ENCODE measurements around the gene CCDC138. TPM values are rescaled to one million over a fixed set of nuclear protein-coding genes. Genes with fewer than 3 reads are reported as not detected.

Gene CCDC138
- total RNA-seq, 2 donors from 2014 or later, result 29.7 to 30.2 TPM

DNA sequence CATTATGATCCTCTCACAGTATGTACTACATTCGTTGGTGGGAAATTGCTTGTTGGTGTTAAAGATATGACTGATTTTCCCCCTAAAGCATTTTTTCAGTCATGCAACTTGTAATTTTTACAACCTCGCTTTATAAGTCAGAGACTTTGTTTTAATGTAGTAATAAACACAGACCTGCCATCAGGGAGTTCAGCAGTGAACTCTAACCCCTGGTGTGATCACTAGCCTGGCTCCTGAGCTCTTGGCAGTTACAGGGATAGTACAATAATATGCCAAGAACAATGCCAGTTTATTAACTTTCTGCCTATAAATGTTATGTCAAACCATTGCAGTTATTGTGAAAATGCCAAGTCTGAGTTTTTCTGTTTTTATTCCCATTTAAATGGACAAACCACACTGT lies 108.6 kb downstream of the CCDC138 start:
- no peaks in the 10 kb centered on the region for H3K36me3 Mint-ChIP-seq (ENCODE audit: low read depth)
- no peaks in the 10 kb centered on the region for H3K4me1 Mint-ChIP-seq

DNA sequence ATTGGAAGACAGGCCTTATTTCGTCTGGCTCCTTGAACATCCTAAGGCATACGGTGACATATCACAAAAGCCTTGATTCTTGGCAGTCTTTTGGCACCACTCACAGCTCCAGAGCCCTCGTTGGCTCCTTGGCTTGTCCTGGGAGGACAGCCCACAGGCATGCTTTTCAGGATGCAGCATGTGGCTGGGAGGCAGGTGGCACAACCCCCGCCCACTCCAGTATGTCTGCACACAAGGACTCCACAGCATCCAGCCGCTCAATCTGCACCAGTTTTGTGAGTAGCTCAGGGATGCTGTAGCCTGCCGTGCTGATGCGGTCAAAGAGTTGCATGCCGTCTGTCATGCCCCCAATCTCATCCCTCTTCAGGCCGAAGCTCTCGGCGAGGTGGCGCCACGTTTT lies 110.2 kb downstream of the CCDC138 start:
- H3K4me3 Mint-ChIP-seq, result no peak overlapping the region
- Histone ChIP-seq H3K9ac (ENCODE audit: extremely low read depth, low read length, poor library complexity, severe bottlenecking) (no peak overlapping the region), H3K27ac (ENCODE audit: low read depth, low read length) (no peak overlapping the region), H3K9me3 (ENCODE audit: control insufficient read depth, low read length) (no peaks in the 10 kb centered on the region), H3K4me3 (ENCODE audit: low read length) (no peak overlapping the region), H3K4me1 (ENCODE audit: control insufficient read depth, insufficient read depth, low read length) (no peaks in the 10 kb centered on the region), H3K27me3 (ENCODE audit: control insufficient read depth, insufficient read depth, low read length, poor library complexity, severe bottlenecking) (no peaks in the 10 kb centered on the region), H3K36me3 (ENCODE audit: control insufficient read depth, insufficient read depth, low read length) (no peaks in the 10 kb centered on the region)
- no peak overlapping the region for H3K27ac Mint-ChIP-seq
- H3K27me3 Mint-ChIP-seq (ENCODE audit: insufficient read depth), result no peaks in the 10 kb centered on the region
- H3K36me3 Mint-ChIP-seq (ENCODE audit: low read depth), result no peaks in the 10 kb centered on the region
- no peaks in the 10 kb centered on the region for H3K4me1 Mint-ChIP-seq
- 94 to 99% methylated on average over 13 of the region's 13 CpGs for WGBS, 2 experiments (ENCODE audit: insufficient coverage in 1 of 2, insufficient read length in 1 of 2)
- TF ChIP-seq, protein P1, sequence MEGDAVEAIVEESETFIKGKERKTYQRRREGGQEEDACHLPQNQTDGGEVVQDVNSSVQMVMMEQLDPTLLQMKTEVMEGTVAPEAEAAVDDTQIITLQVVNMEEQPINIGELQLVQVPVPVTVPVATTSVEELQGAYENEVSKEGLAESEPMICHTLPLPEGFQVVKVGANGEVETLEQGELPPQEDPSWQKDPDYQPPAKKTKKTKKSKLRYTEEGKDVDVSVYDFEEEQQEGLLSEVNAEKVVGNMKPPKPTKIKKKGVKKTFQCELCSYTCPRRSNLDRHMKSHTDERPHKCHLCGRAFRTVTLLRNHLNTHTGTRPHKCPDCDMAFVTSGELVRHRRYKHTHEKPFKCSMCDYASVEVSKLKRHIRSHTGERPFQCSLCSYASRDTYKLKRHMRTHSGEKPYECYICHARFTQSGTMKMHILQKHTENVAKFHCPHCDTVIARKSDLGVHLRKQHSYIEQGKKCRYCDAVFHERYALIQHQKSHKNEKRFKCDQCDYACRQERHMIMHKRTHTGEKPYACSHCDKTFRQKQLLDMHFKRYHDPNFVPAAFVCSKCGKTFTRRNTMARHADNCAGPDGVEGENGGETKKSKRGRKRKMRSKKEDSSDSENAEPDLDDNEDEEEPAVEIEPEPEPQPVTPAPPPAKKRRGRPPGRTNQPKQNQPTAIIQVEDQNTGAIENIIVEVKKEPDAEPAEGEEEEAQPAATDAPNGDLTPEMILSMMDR (conservative IDR thresholded peaks at IDR 0.05), result no peak
- H3K9me3 Mint-ChIP-seq, result peaks cover 4% of the 10 kb centered on the region
- no peak for DNase-seq

More for the DNA sequence above, 108.6 kb downstream of the CCDC138 start:
- no peak for DNase-seq
- Mint-ChIP-seq H3K27ac (no peak overlapping the region), H3K4me3 (no peak overlapping the region), H3K9me3 (no peaks in the 10 kb centered on the region), H3K27me3 (ENCODE audit: insufficient read depth) (no peaks in the 10 kb centered on the region)
- Histone ChIP-seq H3K9ac (ENCODE audit: extremely low read depth, low read length, poor library complexity, severe bottlenecking) (no peak overlapping the region), H3K27ac (ENCODE audit: low read depth, low read length) (no peak overlapping the region), H3K27me3 (ENCODE audit: control insufficient read depth, insufficient read depth, low read length, poor library complexity, severe bottlenecking) (no peaks in the 10 kb centered on the region), H3K9me3 (ENCODE audit: control insufficient read depth, low read length) (peaks cover 3% of the 10 kb centered on the region), H3K4me3 (ENCODE audit: low read length) (no peak overlapping the region), H3K36me3 (ENCODE audit: control insufficient read depth, insufficient read depth, low read length) (no peaks in the 10 kb centered on the region), H3K4me1 (ENCODE audit: control insufficient read depth, insufficient read depth, low read length) (no peaks in the 10 kb centered on the region)
- 100% methylated on average over 2 of the region's 2 CpGs; no CpG with 5 or more reads in 1 of the 2 experiments for WGBS, 2 experiments (ENCODE audit: insufficient coverage in 1 of 2, insufficient read length in 1 of 2)
- TF ChIP-seq, protein P1 (conservative IDR thresholded peaks at IDR 0.05), result no peak

DNA sequence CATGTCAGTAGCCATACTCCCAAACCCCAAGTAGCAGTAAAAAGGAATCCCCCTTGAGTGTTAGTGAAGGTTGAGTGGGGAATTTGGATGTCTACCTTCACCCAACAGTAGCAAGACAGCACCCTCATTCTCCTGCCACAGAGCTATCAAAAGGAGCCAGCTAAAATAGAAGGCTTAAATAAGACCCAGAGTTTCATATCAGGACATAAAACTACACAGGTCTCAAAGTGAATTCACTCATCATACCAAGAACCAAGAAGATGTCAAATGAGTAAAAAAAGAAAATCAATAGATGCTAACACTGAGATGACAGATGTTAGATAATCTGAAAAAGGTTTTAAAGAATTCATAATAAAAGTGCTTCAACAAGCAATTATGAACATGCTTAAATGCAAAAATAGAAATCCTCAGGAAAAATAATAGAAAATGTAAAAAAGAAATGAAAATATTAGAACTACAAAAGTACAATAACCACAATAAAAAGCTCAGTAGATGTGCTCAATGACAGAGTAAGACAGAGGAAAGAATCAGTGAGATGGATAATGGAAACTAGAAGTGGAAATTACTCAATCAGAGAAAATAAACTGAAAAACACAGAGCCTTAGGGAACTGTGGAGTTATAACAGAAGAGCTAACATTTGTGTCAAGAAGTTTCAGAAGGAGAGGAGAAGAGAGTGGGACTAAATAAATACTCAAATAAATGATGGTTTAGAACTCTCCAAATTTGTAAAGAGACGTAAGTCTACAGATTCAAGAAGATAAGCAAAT lies 111.9 kb downstream of the CCDC138 start:
- Mint-ChIP-seq H3K4me3 (no peak overlapping the region), H3K27ac (no peak overlapping the region), H3K9me3 (peaks cover 4% of the 10 kb centered on the region), H3K36me3 (ENCODE audit: low read depth) (no peaks in the 10 kb centered on the region), H3K4me1 (no peaks in the 10 kb centered on the region), H3K27me3 (ENCODE audit: insufficient read depth) (no peaks in the 10 kb centered on the region)
- DNase-seq, result no peak
- no peaks in the 10 kb centered on the region for H3K9me3 ChIP-seq (ENCODE audit: control insufficient read depth, low read length)
- H3K4me3 ChIP-seq (ENCODE audit: low read length), result no peak overlapping the region
- WGBS, 2 experiments (ENCODE audit: insufficient coverage in 1 of 2, insufficient read length in 1 of 2), result 70% methylated on average over 1 of the region's 1 CpG; no CpG with 5 or more reads in 1 of the 2 experiments
- no peaks in the 10 kb centered on the region for H3K36me3 ChIP-seq (ENCODE audit: control insufficient read depth, insufficient read depth, low read length)
- no peaks in the 10 kb centered on the region for H3K27me3 ChIP-seq (ENCODE audit: control insufficient read depth, insufficient read depth, low read length, poor library complexity, severe bottlenecking)
- H3K9ac ChIP-seq (ENCODE audit: extremely low read depth, low read length, poor library complexity, severe bottlenecking), result no peak overlapping the region
- TF ChIP-seq, protein P1 (conservative IDR thresholded peaks at IDR 0.05), result no peak
- no peaks in the 10 kb centered on the region for H3K4me1 ChIP-seq (ENCODE audit: control insufficient read depth, insufficient read depth, low read length)
- H3K27ac ChIP-seq (ENCODE audit: low read depth, low read length), result no peak overlapping the region
